Embryonic facial prominence (tissue), 1 donor: ENCODE data around the gene LRRC2.
"Not testable (repeated sequence)": the region's sequence is repeated elsewhere in the genome, so short reads cannot be mapped to it uniquely, and the experiment has no call there.

Experiments
- DNase-seq: peaks from one replicate; pipeline ENCODE4 v3.0.0-alpha.2; 2016; ENCODE audit errors: extremely low spot score

LRRC2 gene

GRCh38 chr3:46527239-46527638 lies 38.9 kb downstream of the LRRC2 start:
- DNase-seq = no peak

GRCh38 chr3:46524832-46525231 lies 41.3 kb downstream of the LRRC2 start:
- no peak for DNase-seq

DNA sequence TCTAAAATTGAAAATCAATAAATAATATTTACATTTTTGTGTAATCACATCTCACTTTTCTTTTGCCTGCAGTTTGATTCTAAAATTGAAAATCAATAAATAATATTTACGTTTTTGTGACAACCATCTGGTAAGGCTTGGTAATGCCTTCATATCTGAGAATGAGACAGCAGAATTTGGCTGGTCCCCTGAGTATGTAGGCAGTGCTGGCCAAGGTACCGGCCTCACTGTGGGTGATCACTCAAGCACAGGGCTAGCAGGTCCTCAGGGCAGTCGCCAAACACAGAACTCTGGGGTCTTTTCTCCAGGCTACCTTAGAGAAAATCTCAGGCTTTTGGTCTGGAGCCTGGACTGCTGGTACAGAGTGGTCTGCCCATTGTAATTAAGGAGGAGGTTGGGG lies 42.1 kb downstream of the LRRC2 start:
- no peak for DNase-seq

DNA sequence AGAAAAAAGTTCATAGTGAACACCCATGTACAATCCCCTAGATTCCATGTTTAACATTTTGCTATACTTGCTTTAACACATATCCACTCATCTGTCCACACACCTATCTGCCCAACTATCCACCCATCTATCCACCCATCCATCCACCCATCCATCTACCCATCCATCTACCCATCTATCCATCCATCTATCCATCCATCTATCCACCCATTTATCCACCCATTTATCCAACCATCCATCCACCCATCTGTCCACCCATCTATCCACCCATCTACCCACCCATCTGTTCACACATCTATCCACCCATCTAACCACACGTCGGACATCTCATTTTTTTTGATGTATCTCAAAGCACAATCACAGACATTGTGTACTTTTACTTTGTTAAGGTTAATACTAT lies 42.5 kb downstream of the LRRC2 start:
- DNase-seq = no peak

DNA sequence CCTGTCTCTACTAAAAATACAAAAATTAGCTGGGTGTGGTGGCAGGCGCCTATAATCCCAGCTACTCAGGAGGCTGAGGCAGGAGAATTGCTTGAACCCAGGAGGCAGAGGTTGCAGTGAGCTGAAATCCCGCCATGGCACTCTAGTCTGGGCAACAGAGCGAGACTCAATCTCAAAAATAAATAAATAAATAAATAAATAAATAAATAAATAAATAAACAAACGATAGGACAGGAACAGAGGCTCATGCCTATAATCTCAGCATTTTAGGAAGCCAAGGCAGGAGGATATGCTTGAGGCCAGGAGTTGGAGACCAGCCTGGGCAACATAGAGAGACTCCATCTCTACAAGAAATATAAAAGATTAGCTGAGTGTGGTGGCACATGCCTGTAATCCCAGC lies 43.9 kb downstream of the LRRC2 start:
- not testable (repeated sequence) for DNase-seq

DNA sequence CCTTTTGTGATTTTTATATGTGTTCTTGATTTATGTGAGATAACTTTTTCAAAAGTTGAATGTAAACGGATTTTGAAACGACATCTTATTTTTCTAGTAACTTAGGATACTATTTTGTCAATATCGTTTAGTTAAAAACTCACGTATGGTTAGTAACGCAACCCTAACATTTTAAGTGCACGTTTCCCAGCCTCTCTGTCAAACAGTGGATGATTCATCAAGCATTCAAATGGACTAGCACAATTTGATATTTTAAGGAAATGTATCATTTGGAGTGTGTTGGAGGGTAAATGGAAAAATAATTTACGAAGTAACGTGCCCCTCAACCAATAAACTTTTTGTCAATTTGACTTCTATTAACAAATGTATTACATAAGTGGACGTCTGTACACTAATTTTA lies 45.0 kb downstream of the LRRC2 start:
- DNase-seq = no peak

- DNase-seq = no peak
Observed at GRCh38 chr3:46520531-46520930, 45.6 kb downstream of the LRRC2 start.

- no peak for DNase-seq
Observed at GRCh38 chr3:46519952-46520351, 46.1 kb downstream of the LRRC2 start.

DNA sequence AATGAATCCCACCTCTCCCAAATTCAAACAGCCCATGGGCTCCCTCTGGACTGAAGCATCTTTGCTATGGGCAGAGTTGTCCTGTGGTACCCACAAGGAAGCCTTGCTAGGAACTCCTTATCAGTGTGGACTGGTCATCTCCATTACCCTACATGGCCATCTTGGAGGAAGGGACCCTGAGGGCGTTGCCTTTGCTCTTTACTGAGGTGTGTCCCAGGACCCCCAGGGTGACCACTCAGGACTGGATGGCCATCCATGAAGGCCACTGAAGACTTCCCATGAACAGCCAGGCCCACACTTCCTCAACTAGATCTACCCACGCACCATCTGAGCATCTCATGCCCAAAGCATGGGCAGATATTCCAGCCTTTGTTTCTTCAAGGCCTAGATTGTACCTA lies 48.3 kb downstream of the LRRC2 start:
- no peak for DNase-seq

DNA sequence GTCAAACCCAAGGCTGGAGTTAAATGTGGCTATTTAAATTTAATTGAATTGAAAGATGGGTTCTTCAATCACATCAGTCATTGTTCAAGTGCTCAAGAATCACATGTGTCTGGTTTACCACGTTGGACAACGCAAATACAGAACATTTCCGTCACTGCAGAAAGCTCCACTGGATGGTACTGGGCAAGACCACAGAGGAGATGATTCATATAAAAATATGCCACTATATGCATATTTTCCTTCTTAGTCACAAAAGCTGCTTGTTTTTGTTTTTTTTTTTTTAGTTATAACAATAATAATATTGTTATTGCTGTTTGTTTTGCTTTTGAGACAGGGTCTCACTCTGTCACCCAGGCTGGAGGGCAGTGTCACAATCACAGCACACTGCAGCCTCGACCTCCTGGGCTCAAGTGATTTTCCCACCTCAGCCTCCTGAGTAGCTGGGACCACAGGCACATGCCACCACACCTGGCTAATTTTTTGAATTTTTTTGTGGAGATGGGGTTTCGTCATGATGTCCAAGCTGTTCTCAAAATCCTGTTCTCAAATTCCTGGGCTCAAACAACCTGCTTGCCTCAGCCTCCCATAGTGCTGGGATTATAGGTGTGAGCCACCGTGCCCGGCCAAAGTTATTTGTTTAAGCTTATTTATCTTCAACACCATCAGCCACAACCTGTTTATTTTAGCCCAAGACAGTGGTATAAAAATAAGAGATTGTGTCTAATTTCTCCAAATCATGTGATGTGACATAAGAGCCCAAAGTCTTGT lies 48.9 kb downstream of the LRRC2 start:
- DNase-seq = no peak

DNA sequence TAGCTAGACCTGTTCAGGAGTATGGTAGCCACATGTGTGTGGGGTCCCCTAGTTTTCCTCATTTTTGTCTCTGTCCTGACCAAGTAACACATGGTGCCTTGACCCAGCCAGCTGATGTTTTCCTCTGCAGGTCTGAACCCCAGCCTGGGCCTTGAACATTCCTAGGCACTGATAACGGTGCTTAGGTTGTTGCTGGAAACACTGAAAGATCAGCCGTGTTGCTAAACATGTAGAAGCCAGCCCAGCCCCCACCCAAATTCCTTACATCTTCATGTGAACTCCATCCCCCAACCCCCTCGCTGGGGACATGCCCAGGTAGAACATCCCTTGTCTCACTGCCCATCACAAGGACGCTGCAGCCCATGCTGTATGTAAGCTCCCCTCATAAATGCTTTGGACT lies 49.6 kb downstream of the LRRC2 start:
- DNase-seq = no peak

DNA sequence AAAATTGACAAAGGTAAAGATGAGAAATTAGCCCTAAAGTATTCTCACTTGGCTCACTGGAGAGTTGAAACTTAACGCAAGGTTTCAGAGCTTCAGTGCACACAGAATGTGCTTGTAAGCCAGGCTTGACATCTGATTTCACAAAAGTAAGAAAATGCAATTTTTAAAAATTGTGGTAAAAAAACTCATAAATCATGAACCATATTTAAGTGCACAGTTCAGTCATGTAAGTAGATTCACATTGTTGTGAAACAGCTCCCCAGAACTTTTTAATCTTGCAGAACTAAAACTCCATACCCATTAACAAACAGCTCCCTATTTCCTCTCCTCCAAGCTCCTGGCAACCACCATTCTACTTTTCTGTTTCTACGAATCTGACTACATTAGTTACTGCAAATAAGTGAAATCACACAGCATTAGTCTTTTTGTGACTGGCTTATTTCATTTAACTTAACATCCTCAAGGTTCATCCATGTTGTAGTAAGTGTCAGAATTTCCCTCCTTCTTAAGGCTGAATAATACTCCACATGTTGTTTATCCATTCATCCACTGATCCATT lies 53.8 kb downstream of the LRRC2 start:
- no peak for DNase-seq

- no peak for DNase-seq
Observed at GRCh38 chr3:46509661-46510187, 56.4 kb downstream of the LRRC2 start.

DNA sequence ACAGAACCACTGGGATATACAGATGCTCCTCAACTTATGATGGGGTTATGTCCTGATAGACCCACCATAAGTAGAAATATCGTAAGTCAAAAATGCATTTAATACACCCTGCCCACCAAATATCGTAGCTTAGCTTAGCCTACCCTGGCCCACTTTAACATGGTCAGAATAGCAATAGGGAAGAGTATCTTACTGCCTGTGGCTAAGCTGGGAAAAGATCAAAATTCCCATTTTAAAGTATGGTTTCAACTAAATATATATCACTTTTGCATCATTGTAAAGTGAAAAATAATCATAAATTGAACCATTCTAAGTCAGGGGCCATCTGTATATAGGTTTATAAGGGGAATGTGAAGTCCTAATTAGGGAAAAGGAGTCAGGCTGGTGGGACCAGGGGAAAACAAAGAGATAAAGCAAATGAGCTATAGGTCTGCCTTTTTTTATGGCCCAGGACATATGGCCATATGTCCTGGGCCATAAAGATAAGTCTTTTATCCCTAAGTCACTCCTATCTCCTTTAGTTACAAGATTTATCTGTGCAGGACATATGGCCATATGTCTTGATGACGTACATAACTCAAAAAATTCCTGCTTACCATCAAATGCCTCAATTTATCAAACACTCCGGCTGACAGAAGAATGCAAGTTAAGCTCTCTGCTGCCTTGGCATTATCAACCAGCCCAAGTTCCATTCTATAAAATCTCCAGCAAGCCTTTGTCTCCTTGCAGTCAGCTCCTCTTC lies 57.1 kb downstream of the LRRC2 start:
- no peak for DNase-seq

DNA sequence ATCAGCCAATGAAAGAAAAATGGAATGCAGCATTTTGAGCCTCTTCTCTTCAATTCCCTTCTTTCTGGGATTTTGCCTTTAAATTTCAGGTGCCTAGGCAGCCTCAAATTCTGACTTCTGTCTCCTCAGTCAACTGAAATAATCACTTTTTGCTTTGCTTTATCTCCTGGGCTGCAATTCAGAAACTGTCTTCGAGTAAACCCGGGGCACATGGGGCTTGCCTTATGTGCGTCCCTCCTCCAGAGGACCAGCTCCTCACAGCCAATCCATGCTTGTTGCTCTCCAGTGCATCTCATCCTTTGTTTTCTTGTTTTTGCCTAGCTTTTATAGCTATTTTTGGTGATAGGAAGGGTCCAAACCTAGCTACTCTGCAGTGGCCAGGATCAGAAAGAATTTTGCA lies 59.6 kb downstream of the LRRC2 start:
- no peak for DNase-seq

GRCh38 chr3:46505953-46506352 lies 60.1 kb downstream of the LRRC2 start:
- DNase-seq = no peak

DNA sequence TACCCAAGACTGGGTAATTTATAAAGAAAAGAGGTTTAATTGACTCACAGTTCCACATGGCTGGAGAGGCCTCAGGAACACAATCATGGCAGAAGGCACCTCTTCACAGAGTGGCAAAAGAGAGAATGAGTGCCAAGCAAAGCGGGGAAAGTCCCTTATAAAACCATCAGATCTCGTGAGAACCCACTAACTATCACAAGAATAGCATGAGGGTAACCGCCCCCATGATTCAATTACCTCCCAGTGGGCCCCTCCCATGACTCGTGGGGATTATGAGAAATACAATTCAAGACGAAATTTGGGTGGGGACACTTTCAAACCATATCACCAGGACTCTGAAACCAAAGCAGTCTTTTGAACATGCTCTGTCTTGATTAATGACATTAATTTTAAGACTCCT lies 61.3 kb downstream of the LRRC2 start:
- DNase-seq = no peak

- DNase-seq = no peak
Observed at GRCh38 chr3:46503200-46503874, 62.8 kb downstream of the LRRC2 start.

DNA sequence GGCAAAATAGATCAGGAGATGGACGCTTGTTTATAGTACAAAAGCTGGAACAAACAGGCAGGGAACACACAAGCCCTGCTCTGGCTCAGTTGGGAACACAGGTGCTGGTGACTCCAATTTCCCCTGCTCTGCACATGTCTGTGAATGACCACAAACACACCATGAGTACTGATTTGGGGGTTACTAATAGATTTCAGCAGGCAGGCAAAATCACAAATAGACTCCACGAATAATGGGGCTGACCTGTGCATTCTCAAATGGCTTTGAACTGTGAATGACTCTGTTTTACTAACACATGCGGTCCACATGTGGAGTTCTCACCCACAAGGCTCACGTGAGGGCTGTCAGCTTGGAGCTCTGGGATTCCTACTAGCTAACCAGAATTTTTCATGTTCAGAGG lies 64.4 kb downstream of the LRRC2 start:
- DNase-seq = no peak

- DNase-seq = no peak
Observed at GRCh38 chr3:46500656-46501635, 65.2 kb downstream of the LRRC2 start.

GRCh38 chr3:46498916-46499519 lies 67.1 kb downstream of the LRRC2 start:
- no peak for DNase-seq
